Kidney (tissue), 14 donors: ENCODE results near the gene RHO. TPM values are rescaled to one million over a fixed set of nuclear protein-coding genes. Genes with fewer than 3 reads are reported as not detected.

Experiments
- DNase-seq, 5 donors: peaks; one replicate each; pipeline ENCODE4 v3.0.0-alpha.2; 2013 to 2020
- FAIRE-seq: peaks from 2 replicates; lab custom pipeline; 2012; peaks lifted over from hg19 to GRCh38; lab: Jason Lieb, UNC
- H3K27ac ChIP-seq, 2 donors: one replicate each; pipeline ENCODE4 v1.7.0; 2013; ENCODE audit warnings: low read depth in 2 of 2, low read length in 2 of 2, inconsistent platforms in 1 of 2
- H3K27me3 ChIP-seq: one replicate; pipeline ENCODE4 v1.7.1; 2013; ENCODE audit warnings: low read length, inconsistent platforms; ENCODE audit not compliant: control insufficient read depth, insufficient read depth
- H3K36me3 ChIP-seq, 3 donors: one replicate each; pipeline versions ENCODE4 v1.7.0 to v1.7.1; 2013; ENCODE audit warnings: low read length in 3 of 3, control low read depth in 1 of 3, inconsistent platforms in 1 of 3; ENCODE audit not compliant: insufficient read depth in 3 of 3, control insufficient read depth in 2 of 3
- H3K4me1 ChIP-seq, 3 donors: one replicate each; pipeline versions ENCODE4 v1.7.0 to v1.7.1; 2013; ENCODE audit warnings: low read length in 3 of 3, inconsistent platforms in 1 of 3, low read depth in 1 of 3; ENCODE audit not compliant: control insufficient read depth in 2 of 3, insufficient read depth in 2 of 3
- H3K4me3 ChIP-seq, 3 donors: one replicate each; pipeline versions ENCODE4 v1.7.0 to v1.8.1; 2013; ENCODE audit warnings: low read length in 3 of 3, control low read depth in 1 of 3, inconsistent platforms in 1 of 3
- H3K9ac ChIP-seq, 3 donors: one replicate each; pipeline versions ENCODE4 v1.7.0 to v1.7.1; 2013; ENCODE audit warnings: low read length in 3 of 3, control low read depth in 1 of 3, inconsistent platforms in 1 of 3
- H3K9me3 ChIP-seq, 3 donors: one replicate each; pipeline versions ENCODE4 v1.7.0 to v1.7.1; 2013; ENCODE audit warnings: low read length in 3 of 3, control low read depth in 1 of 3, inconsistent platforms in 1 of 3; ENCODE audit not compliant: control insufficient read depth in 2 of 3, insufficient read depth in 1 of 3
- CTCF ChIP-seq: IDR thresholded peaks from 3 replicates; pipeline ENCODE4 v1.5.1; 2012; ENCODE audit warnings: mild to moderate bottlenecking, moderate library complexity, borderline replicate concordance; ENCODE audit not compliant: insufficient read depth; ENCODE audit errors: extremely low read depth
- intact Hi-C: fragments of 100-400 bp; cut with DNase I; formaldehyde crosslinking; loops from one replicate; pipeline ENCODE4 v1.11.1; 2022
- polyA plus RNA-seq: library from polyadenylated mRNA; stranded (reverse); fragments of 350-450 nt; fragmentation: Illumina TruSeq; extraction: RNeasy Lipid Tissue Mini Kit (QIAGEN cat#74804); gene quantifications from one replicate; pipeline ENCODE4 v1.2.3, GENCODE V29; 2014; ENCODE audit warnings: low read depth, low replicate concordance; ENCODE audit not compliant: insufficient read depth
- total RNA-seq: library from RNA; stranded (reverse); fragmentation: NEBNext Ultra II Directional; extraction: Animal tissue kit (Norgen Biotek cat#: 25700); gene quantifications from one replicate; pipeline ENCODE4 v1.2.1, GENCODE V29; 2021
- donor health status: control.
- donor health status: control.
- donor health status: control.
- donor health status: control.
- donor health status: control.
- donor health status: DM: yes; HTN: yes; CAD: no.
- donor health status: Normal renal cell carcinoma (clear cell type).

The RHO gene
- total and polyA plus RNA-seq, 2 donors from 2014 or later: not detected

GRCh38 chr3:129522953-129523352, 5.5 kb upstream of the RHO start:
- no peak for DNase-seq
- H3K27me3 ChIP-seq: no peaks in the 10 kb centered on the region
- no peak for TF ChIP-seq CTCF
- no peak overlapping the region for H3K4me3 ChIP-seq
- H3K4me1 ChIP-seq: no peaks in the 10 kb centered on the region
- H3K27ac ChIP-seq: no peak overlapping the region
- intact Hi-C loops: no loop called here
- H3K9me3 ChIP-seq: no peaks in the 10 kb centered on the region
- FAIRE-seq: no peak
- H3K9ac ChIP-seq: no peak overlapping the region
- no peaks in the 10 kb centered on the region for H3K36me3 ChIP-seq

- Histone ChIP-seq H3K4me3 (no peak overlapping the region), H3K27me3 (no peaks in the 10 kb centered on the region), H3K9ac (no peak overlapping the region), H3K9me3 (no peaks in the 10 kb centered on the region), H3K4me1 (no peaks in the 10 kb centered on the region), H3K36me3 (no peaks in the 10 kb centered on the region), H3K27ac (no peak overlapping the region)
- FAIRE-seq (no peak), DNase-seq (no peak)
- no peak for TF ChIP-seq CTCF
- intact Hi-C loops: no loop called here
Measured at GRCh38 chr3:129524081-129524480, 4.4 kb upstream of the RHO start.

- H3K27ac ChIP-seq: no peak overlapping the region
- TF ChIP-seq CTCF: no peak
- DNase-seq: no peak
- no peak for FAIRE-seq
- no peaks in the 10 kb centered on the region for H3K36me3 ChIP-seq
- H3K4me1 ChIP-seq: peaks cover 2 to 6% (median 3%) of the 10 kb centered on the region in 3 donors
- no peaks in the 10 kb centered on the region for H3K9me3 ChIP-seq
- intact Hi-C loops: no loop called here
- no peak overlapping the region for H3K4me3 ChIP-seq
- H3K27me3 ChIP-seq: no peaks in the 10 kb centered on the region
- no peak overlapping the region for H3K9ac ChIP-seq
Measured at GRCh38 chr3:129525341-129525968, 3.0 kb upstream of the RHO start.
